Peyer's patch (tissue), 4 donors: Measurements from ENCODE around the gene ROBO1.

Experiments
- POLR2A ChIP-seq, 2 donors: fragments of 450-650 bp; IDR thresholded peaks; one replicate each; pipeline ENCODE4 v1.5.1; 2017; ENCODE audit warnings: antibody characterized with exemption in 2 of 2, mild to moderate bottlenecking in 2 of 2, moderate library complexity in 2 of 2
- TF ChIP-seq, protein P1 (sequence below), 6 experiments: fragments of 450-650 bp in 4 of 6; fragments of 200-600 bp in 2 of 6; sonication (generic) in 1 of 6; IDR thresholded peaks; one replicate each; pipeline ENCODE4 v1.5.1; 2017 to 2019; ENCODE audit warnings: antibody characterized with exemption in 6 of 6, mild to moderate bottlenecking in 3 of 6, moderate library complexity in 1 of 6

DNA sequence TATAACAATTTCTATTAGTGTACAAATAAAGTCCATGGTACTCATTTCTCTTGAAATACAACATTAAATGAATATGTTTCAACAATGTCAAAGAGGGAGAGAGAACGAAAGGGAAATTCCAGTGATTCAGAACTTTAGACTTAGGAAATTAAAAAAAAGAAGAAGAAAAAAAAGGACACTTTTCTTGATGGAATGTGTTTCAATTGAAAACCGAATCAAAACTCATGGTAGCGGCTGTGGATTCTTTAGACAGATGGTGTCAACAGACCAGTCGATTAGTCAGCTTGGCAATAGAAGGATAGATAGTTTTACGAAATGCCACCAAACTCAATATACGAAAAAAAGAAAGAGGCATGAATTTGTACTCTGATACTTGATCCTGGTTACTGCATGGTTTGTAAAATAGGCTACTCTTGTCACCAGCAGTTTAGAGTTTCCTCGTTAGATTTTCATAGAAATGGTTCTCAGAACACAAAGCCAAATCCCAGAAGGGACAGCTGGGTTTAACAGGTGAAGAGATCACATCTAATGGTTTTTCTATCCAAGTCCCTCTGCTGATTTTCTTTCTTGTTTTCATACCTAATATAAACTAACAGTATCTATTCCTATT is 793.5 kb downstream of the ROBO1 start:
- TF ChIP-seq, protein P1, sequence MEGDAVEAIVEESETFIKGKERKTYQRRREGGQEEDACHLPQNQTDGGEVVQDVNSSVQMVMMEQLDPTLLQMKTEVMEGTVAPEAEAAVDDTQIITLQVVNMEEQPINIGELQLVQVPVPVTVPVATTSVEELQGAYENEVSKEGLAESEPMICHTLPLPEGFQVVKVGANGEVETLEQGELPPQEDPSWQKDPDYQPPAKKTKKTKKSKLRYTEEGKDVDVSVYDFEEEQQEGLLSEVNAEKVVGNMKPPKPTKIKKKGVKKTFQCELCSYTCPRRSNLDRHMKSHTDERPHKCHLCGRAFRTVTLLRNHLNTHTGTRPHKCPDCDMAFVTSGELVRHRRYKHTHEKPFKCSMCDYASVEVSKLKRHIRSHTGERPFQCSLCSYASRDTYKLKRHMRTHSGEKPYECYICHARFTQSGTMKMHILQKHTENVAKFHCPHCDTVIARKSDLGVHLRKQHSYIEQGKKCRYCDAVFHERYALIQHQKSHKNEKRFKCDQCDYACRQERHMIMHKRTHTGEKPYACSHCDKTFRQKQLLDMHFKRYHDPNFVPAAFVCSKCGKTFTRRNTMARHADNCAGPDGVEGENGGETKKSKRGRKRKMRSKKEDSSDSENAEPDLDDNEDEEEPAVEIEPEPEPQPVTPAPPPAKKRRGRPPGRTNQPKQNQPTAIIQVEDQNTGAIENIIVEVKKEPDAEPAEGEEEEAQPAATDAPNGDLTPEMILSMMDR (IDR thresholded peaks at IDR 0.05), result no peak
- TF ChIP-seq POLR2A (IDR thresholded peaks at IDR 0.05), result no peak
